Mucosa of descending colon (tissue), 3 donors: ENCODE data around the gene CDC42. TPM values are rescaled to one million over a fixed set of nuclear protein-coding genes. Genes with fewer than 3 reads are reported as not detected.

ENCODE experiments used
- ATAC-seq: fragments of 200-7000 bp; cut with Tn5 transposase; one replicate; pipeline ENCODE4 v1.9.1; 2020; ENCODE audit warnings: mild to moderate bottlenecking, moderate library complexity
- DNase-seq, 3 donors: peaks; one replicate each; pipeline ENCODE4 v3.0.0-alpha.2; 2020
- H3K36me3 ChIP-seq: fragments of 200-600 bp; one replicate; pipeline ENCODE4 v1.8.0; 2021; ENCODE audit warnings: low read depth, mild to moderate bottlenecking
- H3K4me1 ChIP-seq: fragments of 200-600 bp; one replicate; pipeline ENCODE4 v1.8.0; 2021; ENCODE audit warnings: low read depth, mild to moderate bottlenecking
- H3K4me3 ChIP-seq: fragments of 200-600 bp; one replicate; pipeline ENCODE4 v1.8.0; 2021; ENCODE audit warnings: mild to moderate bottlenecking
- H3K9me3 ChIP-seq: fragments of 200-600 bp; one replicate; pipeline ENCODE4 v1.8.0; 2021; ENCODE audit warnings: mild to moderate bottlenecking
- intact Hi-C, 2 donors: fragments of 100-400 bp; cut with DNase I in 1 of 2; cut with micrococcal nuclease in 1 of 2; formaldehyde crosslinking; loops; one replicate each; pipeline versions ENCODE4 v1.11.0 to v1.11.1; 2022; cut with DNase I, micrococcal nuclease
- total RNA-seq, 3 donors: library from RNA; stranded (reverse); fragmentation: NEBNext Ultra II Directional in 2 of 3; extraction: Animal tissue kit (Norgen Biotek cat#: 25700) in 2 of 3; gene quantifications; one replicate each; pipeline versions ENCODE4 v1.2.1 to v1.2.4, GENCODE V29; 2021 to 2023
- TF ChIP-seq, protein P1 (sequence below): fragments of 200-600 bp; IDR thresholded peaks from one replicate; pipeline ENCODE4 v1.8.0; 2022; ENCODE audit warnings: antibody characterized with exemption, mild to moderate bottlenecking
- donor health status: DM: no; HTN: no; CAD: no; lungs with moderate emphysema.
- donor health status: DM: no; HTN: no; CAD: no.
- donor health status: DM: no; HTN: yes; CAD: no.

Gene CDC42
- total RNA-seq, 3 donors from 2014 or later: 231 to 292 (median 282) TPM

DNA sequence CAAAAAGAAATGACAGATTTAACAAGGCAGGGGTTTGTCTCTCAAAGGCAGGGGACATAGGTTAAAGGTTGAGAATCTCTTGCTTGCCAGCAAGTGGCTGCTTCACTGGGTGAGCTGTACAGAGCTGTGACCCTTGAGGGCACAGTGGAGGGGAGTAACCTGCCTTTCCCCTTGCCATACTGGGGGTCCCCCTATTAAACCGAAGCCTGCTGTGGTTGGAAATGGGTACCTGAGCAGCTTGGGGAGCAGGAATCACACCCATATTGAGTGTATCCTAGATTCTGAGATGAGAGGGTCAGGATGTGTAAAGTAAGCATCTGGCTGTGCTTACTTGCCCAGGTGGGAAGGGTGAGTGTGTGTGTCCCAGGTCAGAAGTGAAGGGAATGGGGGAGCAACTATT is 58.6 kb downstream of the CDC42 start:
- DNase-seq (no peak), ATAC-seq (no peak)
- H3K4me3 ChIP-seq: no peak overlapping the region
- H3K9me3 ChIP-seq: no peaks in the 10 kb centered on the region
- intact Hi-C loops: no loop called here
- no peaks in the 10 kb centered on the region for H3K36me3 ChIP-seq
- H3K4me1 ChIP-seq: no peaks in the 10 kb centered on the region
- TF ChIP-seq, protein P1, sequence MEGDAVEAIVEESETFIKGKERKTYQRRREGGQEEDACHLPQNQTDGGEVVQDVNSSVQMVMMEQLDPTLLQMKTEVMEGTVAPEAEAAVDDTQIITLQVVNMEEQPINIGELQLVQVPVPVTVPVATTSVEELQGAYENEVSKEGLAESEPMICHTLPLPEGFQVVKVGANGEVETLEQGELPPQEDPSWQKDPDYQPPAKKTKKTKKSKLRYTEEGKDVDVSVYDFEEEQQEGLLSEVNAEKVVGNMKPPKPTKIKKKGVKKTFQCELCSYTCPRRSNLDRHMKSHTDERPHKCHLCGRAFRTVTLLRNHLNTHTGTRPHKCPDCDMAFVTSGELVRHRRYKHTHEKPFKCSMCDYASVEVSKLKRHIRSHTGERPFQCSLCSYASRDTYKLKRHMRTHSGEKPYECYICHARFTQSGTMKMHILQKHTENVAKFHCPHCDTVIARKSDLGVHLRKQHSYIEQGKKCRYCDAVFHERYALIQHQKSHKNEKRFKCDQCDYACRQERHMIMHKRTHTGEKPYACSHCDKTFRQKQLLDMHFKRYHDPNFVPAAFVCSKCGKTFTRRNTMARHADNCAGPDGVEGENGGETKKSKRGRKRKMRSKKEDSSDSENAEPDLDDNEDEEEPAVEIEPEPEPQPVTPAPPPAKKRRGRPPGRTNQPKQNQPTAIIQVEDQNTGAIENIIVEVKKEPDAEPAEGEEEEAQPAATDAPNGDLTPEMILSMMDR: no peak

DNA sequence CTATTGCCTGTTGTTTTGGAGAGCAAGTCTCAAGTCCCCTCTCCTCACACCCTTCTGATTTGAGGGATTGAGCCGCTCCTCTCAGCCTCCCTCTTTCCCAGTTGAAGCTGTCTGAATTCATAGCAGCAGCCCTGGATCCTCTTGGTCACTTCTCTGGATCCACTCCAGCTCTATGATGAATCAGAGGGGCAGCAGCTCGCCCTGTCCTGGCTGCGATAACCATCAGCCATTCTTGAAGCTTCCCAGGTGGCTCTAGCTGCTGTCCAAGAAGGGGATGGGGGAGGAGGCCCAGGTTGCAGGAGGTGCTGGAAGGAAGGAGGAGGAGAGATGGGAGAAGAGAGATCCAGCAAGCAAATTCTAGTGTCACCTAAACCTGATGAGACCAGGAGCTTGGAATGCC is 59.1 kb downstream of the CDC42 start:
- Histone ChIP-seq H3K9me3 (no peaks in the 10 kb centered on the region), H3K4me3 (no peak overlapping the region), H3K36me3 (no peaks in the 10 kb centered on the region), H3K4me1 (no peaks in the 10 kb centered on the region)
- DNase-seq (peak in 1 of 3 donors; percentile 18), ATAC-seq (no peak)
- TF ChIP-seq, protein P1: no peak
- intact Hi-C loops: no loop called here

DNA sequence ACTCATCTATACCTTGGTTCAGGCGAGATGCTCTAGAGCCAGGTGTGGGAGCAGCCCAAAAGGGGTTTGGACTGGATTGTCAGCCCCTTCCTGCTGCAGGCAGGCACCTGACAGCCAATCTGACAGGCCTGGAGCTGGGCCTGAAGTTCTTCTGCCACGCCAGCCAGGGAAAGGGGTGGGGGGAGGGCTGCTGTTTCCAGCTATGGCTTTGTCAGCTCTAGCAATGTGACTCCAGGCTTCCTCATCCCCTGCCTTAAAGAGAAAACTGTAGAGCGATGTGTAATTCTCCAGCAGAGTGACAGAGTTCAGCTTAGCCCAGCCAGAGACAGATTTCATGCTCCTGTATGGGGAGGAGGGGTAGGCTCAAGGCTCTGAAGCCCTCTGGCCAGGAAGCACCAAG is 60.0 kb downstream of the CDC42 start:
- intact Hi-C loops: no loop called here
- ATAC-seq (no peak), DNase-seq (no peak)
- Histone ChIP-seq H3K4me1 (no peaks in the 10 kb centered on the region), H3K36me3 (no peaks in the 10 kb centered on the region), H3K9me3 (no peaks in the 10 kb centered on the region), H3K4me3 (no peak overlapping the region)
- TF ChIP-seq, protein P1: no peak

DNA sequence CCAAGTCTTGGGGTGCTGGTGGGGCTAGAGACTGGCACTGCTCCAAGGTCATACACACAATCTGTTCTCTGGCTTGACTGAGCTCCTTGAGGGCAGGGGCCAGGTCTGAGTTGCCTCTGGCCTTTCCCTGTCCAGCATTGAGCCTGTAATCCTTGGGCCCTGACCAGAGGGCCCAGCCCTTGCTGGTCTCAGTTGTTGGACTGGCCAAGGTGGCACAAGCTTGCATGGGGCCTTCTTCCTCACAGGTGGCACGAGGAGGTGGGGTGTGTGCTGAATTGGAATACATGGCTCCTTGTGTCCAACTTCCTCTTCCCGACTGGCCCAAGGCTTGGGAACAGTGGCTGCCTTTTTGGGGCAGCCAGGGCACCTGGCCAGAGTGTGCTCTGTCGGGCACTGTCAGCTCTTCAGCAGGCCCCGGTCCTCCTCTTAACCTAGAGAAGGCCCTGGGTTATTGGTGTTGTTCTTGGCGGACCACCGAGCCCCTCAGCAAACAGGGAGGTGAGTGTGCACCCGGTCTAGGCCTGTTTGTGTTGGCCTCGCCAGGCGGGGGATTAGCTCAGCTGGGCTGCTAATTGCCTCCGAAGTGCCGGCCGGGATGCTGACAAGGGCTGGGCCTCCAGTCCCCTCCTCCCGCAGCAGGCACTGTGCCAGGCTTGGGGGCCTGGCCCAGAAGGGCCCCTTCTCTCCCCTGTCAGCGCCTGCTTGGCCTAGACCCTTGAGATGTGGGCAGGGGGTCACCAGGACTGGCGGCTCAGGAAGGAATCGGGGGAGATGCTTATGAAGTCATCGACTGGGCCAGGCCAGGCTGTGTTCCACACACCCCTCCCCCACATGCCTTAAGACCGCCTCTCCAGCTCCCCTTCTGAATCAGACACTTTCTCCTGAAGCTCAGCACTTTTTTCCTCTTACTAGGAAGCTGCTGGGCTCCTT is 61.8 kb downstream of the CDC42 start:
- DNase-seq: peak in 2 of 3 donors; percentile 13 to 40
- H3K9me3 ChIP-seq: no peaks in the 10 kb centered on the region
- intact Hi-C loops: no loop called here
- H3K4me1 ChIP-seq: no peaks in the 10 kb centered on the region
- ATAC-seq: peak; percentile 3
- TF ChIP-seq, protein P1: no peak
- no peak overlapping the region for H3K4me3 ChIP-seq
- no peaks in the 10 kb centered on the region for H3K36me3 ChIP-seq

DNA sequence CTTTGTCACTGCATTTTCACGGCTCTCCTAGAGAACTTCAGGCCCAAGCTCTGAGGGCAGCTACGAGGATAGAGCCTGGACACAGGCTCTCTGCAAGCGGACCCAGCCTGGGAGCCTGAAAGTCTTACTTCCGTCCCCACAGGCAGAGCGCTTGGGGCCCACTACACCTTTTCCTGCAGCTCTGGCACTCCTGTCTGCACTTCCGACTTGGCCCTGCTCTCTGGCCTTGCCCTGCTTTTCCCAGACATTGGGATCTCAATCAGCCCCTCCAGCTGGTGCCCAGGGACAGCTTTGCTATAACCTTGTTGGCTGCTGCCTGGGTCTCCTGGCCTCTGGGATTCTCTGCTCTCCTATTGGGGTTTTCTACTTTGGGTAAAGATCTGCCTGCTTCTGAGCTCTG is 62.8 kb downstream of the CDC42 start:
- no peak for ATAC-seq
- intact Hi-C loops: no loop called here
- peak in 1 of 3 donors; percentile 12 for DNase-seq
- H3K36me3 ChIP-seq: no peaks in the 10 kb centered on the region
- TF ChIP-seq, protein P1: no peak
- H3K4me3 ChIP-seq: no peak overlapping the region
- no peaks in the 10 kb centered on the region for H3K4me1 ChIP-seq
- H3K9me3 ChIP-seq: no peaks in the 10 kb centered on the region
